Measurements from ENCODE around the gene PRRG2. TPM values are rescaled to one million over a fixed set of nuclear protein-coding genes. Genes with fewer than 3 reads are reported as not detected.

The PRRG2 gene
- total RNA-seq, 1 donor from 2014 or later: 0.41 TPM

DNA sequence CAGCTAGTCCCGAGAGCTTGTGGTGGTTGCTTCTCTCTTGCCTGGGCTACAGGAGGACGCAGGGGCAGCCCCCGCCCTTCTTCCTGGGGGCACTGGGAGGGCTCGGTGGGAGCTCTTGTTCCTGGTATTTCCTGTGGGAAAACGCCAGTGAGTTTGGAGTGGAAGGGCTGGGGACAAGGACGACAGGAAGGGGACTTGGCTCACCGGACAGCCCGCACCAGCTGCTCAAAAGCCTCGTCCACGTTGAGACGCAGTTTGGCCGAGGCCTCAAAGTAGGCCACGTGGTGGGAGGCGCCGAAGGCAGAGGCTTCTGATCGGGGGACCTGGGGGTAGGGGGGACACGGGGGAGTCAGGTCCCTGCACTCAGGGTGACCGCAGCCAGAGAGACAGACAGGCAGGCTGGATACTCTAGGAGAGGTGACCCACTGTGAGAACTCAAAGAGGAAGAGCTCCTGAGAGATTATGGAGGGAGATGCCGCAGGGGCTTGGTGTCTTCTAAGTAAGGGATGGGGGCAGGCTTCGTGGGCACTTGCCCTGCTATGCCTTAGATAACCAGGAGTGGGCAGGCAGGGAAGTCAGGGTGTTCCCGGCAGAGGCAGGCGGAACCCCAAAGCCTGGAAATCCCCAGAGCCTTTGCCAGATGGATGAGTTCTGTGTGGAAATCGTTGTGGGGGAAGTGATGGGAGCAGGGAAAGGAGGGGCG lies 54.6 kb downstream of the PRRG2 start:
- FAIRE-seq (no peak), DNase-seq (ENCODE audit: low spot score in 2 of 2) (no peak)

DNA sequence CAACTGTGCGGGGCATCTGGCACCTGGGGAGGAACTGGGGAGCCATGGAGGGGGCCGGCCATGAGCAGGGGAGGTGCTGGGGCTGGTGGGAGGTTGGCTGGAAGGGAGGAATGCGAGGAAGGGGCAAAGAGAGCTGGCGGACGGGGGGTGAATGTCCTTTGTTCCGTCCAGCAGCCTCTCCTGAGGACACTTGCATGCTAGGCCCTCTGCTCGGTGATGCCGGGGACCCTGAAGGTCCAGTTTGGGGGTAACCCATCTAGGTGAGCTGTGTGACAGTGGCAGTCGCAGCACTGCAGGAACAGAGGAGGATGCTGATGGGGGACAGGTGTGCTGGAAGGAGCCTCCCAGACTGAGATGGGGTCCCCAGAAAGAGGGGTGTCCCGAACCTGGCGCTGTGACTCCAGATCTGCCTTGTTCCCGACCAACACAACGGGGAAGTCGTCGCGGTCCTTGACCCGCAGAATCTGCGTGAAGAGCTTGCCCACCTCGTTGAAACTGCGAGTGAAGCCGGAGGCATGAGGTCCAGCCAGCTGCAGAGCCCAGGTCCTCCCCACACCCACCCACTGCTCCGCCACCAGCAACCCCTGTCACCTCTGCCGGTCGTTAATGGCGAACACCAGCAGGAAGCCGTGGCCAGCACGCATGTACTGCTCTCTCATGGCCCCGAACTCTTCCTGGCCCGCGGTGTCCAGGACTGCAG lies 55.3 kb downstream of the PRRG2 start:
- FAIRE-seq: no peak
- DNase-seq (ENCODE audit: low spot score in 2 of 2): no peak

- FAIRE-seq: no peak
- DNase-seq (ENCODE audit: low spot score in 2 of 2): no peak
Measured at GRCh38 chr19:49637821-49638738, 57.0 kb downstream of the PRRG2 start.

DNA sequence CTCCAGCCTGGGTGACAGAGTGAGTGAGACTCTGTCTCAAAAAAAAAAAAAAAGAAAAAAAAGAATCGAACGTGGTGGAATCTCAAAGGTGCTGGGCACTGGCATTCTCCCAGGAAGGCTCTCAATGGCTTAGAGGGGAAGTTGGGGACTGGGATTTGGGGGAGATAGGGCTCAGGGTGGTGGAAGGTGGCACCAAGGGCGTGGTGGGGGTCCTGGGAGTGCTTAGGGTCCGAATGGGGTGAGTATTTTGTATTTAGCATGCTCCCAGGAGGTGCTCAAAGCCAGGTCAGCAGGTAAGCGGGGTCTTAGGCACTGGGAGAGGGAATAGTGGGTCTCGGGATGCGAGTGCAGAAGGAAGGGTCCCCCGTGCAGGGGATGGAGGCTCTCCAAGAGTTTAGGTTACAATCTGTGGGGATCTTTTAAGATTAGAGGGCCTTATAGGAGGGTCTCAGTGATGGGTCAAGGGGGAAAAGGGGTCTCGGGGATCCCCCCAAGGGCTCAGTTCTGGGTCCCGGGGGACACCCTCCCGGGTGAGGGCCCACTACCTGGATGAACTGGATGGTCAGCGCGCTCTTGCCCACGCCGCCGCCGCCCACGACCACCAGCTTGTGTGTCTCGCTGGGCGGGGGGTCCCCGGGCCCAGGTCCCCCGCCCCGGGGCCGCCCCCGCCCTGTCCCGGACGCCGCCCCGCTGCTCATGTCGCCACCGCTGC lies 58.4 kb downstream of the PRRG2 start:
- FAIRE-seq (no peak), DNase-seq (ENCODE audit: low spot score in 2 of 2) (no peak)

DNA sequence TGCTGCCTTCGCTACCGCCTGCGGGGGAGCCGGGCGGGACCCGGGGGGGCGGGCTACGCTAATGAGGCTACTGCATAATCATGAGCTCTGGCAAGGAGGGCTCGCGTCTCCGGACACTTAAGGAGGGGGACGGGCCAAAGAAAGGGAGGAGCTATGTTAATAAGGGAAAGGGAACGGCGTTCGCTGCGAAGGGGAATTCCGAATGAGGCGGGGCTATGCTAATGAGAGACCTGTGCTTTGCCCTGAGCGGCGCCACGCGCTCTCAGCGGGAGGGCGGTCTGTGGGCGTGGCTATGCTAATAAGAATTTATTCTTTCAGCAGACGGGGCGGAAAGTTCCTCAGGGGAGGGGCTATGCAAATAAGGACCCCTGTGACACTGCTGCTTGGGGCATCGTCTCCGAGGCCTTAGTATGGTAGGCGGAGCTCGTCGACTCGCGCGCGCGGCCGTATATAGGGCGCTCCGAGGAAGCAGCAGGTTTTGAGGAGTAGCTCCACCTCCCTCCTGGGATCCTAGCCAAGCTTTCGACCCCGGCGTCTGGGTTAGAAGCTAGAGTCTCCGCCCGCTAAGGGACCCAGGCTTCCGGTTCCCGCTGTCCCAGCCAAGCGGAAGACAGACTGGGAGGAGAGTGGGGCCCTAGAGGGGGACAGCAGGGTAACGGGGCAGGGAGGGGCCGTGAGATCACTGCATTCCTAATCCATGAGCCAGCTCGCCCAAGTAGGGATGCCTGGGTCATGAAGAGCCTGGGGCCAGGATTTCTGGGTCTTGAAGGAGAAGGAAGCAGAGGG lies 59.2 kb downstream of the PRRG2 start, which contains the start of gene RRAS:
Gene RRAS (minus strand): TSS at position 31 of the 786 bp plus-strand sequence. CDS start 45 bp downstream, outside the sequence.
- DNase-seq (ENCODE audit: low spot score in 2 of 2): peak; percentile 97
- FAIRE-seq: peak; percentile 98

Small RNAs within 50 kb of the gene (small RNA-seq; reads per million reads assigned to genes)
- not detected for gene RF00019

Other genes with a start within 250 kb of the PRRG2 start
- gene CD37, start 245.9 kb upstream of the PRRG2 start, total RNA-seq: 0.82 TPM
- 5.3 TPM for gene TEAD2, start 218.9 kb upstream of the PRRG2 start, total RNA-seq
- gene DKKL1, start 217.4 kb upstream of the PRRG2 start, total RNA-seq: 1.2 TPM
- not detected for gene KASH5, start 193.1 kb upstream of the PRRG2 start, total RNA-seq
- not detected for gene PTH2, start 157.9 kb upstream of the PRRG2 start, total RNA-seq
- not detected for gene GFY, start 155.9 kb upstream of the PRRG2 start, total RNA-seq
- 13.9 TPM for gene SLC17A7, start 139.8 kb upstream of the PRRG2 start, total RNA-seq
- 60.7 TPM for gene PIH1D1, start 129.5 kb upstream of the PRRG2 start, total RNA-seq
- gene ALDH16A1, start 128.1 kb upstream of the PRRG2 start, total RNA-seq: 11.8 TPM
- gene FLT3LG, start 107.1 kb upstream of the PRRG2 start, total RNA-seq: 0.41 TPM
- 2,981 TPM for gene RPL13A, start 93.7 kb upstream of the PRRG2 start, total RNA-seq
- gene RPS11, start 84.9 kb upstream of the PRRG2 start, total RNA-seq: 4,137 TPM
- gene FCGRT, start 68.7 kb upstream of the PRRG2 start, total RNA-seq: 13.0 TPM
- 2.4 TPM for gene RCN3, start 53.3 kb upstream of the PRRG2 start, total RNA-seq
- 33.4 TPM for gene NOSIP, start 760 bp upstream of the PRRG2 start, total RNA-seq
- gene PRR12, start 9.9 kb downstream of the PRRG2 start, total RNA-seq: 5.7 TPM
- 0.82 TPM for gene RRAS, start 58.8 kb downstream of the PRRG2 start, total RNA-seq
- 9.4 TPM for gene SCAF1, start 60.9 kb downstream of the PRRG2 start, total RNA-seq
- gene IRF3, start 84.5 kb downstream of the PRRG2 start, total RNA-seq: 10.2 TPM
- 1.2 TPM for gene BCL2L12, start 84.6 kb downstream of the PRRG2 start, total RNA-seq
- gene PRMT1, start 96.0 kb downstream of the PRRG2 start, total RNA-seq: 248 TPM
- gene ADM5, start 108.3 kb downstream of the PRRG2 start, total RNA-seq: 0.82 TPM
- 39.9 TPM for gene CPT1C, start 109.8 kb downstream of the PRRG2 start, total RNA-seq
- gene TSKS, start 182.0 kb downstream of the PRRG2 start, total RNA-seq: not detected
- gene AP2A1, start 185.7 kb downstream of the PRRG2 start, total RNA-seq: 50.5 TPM
- 17.5 TPM for gene FUZ, start 232.0 kb downstream of the PRRG2 start, total RNA-seq
- gene MED25, start 237.0 kb downstream of the PRRG2 start, total RNA-seq: 14.3 TPM